ENCODE measurements around the gene ACHE. TPM values are rescaled to one million over a fixed set of nuclear protein-coding genes. Genes with fewer than 3 reads are reported as not detected.

ACHE gene
- total and polyA plus RNA-seq, 2 experiments from 2014 or later: not detected

DNA sequence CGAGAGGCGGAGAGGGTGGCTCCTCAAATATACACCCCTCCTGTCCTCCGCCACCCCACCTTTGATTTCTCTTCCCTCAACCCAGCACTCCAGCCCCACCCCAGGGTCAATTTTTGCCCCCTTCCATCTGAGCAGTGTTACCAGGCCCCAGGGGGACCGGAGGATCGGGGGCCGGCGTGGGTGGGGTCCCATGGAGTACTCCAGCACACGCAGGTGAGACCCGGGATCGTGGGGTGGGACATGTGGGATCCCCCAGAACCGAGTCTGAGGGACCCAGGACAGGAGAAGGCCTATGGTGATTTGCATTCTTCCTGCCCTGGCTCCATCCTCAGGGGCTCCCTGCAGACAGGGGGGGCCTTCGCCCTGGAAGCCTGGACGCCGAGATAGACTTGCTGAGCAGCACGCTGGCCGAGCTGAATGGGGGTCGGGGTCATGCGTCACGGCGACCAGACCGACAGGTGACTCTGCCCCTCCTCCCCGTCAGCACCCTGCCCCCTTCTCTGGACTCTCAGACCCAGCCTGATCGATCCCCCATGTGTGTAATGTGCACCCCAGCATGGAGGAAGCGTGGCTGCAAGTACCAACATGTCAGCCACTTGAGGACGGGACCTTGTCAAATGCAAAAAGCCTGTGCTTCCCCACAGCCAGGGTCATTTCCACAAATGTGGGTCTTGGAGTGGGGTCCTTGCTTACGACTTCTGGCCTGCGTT, 27.8 kb downstream of the ACHE start:
- Histone ChIP-seq H3K4me3 (peak overlapping the region; percentile 100), H3K36me3 (ENCODE audit: low read depth) (peaks cover 10% of the 10 kb centered on the region; the same call in 1 of the 2 replicates), H3F3A (ENCODE audit: insufficient read depth) (peaks cover 23% of the 10 kb centered on the region), H4K20me1 (ENCODE audit: insufficient read depth) (no peaks in the 10 kb centered on the region), H3K9me2 (ENCODE audit: insufficient read depth) (no peaks in the 10 kb centered on the region), H3K4me1 (ENCODE audit: insufficient read depth) (peaks cover 7% of the 10 kb centered on the region), H3K9me3 (ENCODE audit: low read depth) (no peaks in the 10 kb centered on the region), H3K4me2 (ENCODE audit: unreplicated experiment) (peak overlapping the region; percentile 90), H3K27ac (peak overlapping the region; percentile 79), H2AFZ (peak overlapping the region; percentile 83), H3K9ac (peak overlapping the region; percentile 100), H3K27me3 (replicated peaks; ENCODE audit: insufficient read depth) (no peaks in the 10 kb centered on the region), H3K79me2 (ENCODE audit: insufficient read depth) (peaks cover 47% of the 10 kb centered on the region)
- peak; percentile 46 for DNase-seq
- in situ Hi-C loops (cut with MboI): loop anchor here (25.0 kb wide), 1 partner anchor 406 kb away; the partner anchor contains the start of gene SPACDR
- TF ChIP-seq EZH2phosphoT487 (IDR thresholded peaks at IDR 0.05; ENCODE audit: insufficient read depth, low read depth) (no peak), EZH2 (IDR thresholded peaks at IDR 0.05; ENCODE audit: insufficient read depth, poor library complexity, severe bottlenecking) (no peak)
- 0 to 3% methylated on average over 16 to 20 of the region's 27 CpGs for WGBS, 2 experiments (ENCODE audit: low coverage in 1 of 2, low lambda C conversion rate in 2 of 2, missing lambda C conversion rate in 2 of 2)

DNA sequence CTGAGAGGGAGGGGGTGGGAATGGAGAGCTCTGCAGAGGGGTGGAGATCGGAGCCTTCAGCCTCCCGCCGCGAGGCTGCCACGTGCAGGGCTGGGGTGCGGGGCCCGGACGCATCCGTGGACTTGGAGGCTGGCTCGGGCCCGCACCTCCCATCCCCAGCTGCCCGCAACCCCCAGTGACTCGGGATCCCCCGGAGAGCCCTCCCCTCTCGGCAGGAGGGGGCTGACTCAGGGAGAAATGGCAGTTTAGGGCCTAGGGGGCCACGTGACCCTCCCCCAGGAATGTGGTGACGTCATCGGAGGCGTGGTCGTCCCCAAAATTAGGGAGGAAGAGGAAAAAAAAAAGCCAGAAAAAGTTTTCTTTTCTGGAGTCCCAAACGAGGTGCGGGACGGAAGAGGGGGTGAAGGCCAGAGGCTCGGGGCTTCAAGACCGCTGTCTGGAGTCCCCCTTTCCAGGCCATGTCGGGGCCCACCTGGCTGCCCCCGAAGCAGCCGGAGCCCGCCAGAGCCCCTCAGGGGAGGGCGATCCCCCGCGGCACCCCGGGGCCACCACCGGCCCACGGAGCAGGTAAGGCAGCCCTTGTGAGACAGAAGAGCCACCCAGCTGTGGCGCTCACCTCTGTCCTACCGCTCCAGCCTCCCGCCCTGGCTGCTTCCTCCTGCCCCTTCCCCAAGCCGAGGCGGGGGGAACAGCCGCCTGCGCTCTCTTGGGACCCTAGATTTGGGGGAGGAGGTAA, 28.5 kb downstream of the ACHE start, which contains the start of gene TRIP6:
Gene TRIP6 (plus strand): TSS at position 348 of the 736 bp plus-strand sequence. CDS start 111 bp downstream, at position 459.
- Histone ChIP-seq H3F3A (ENCODE audit: insufficient read depth) (peaks cover 18% of the 10 kb centered on the region), H3K27ac (peak within 1 kb of the TSS; percentile 79), H3K4me3 (peak within 1 kb of the TSS; percentile 100), H3K79me2 (ENCODE audit: insufficient read depth) (peaks cover 45% of the 10 kb centered on the region), H3K27me3 (replicated peaks; ENCODE audit: insufficient read depth) (no peaks in the 10 kb centered on the region), H3K9me3 (ENCODE audit: low read depth) (no peaks in the 10 kb centered on the region), H4K20me1 (ENCODE audit: insufficient read depth) (no peaks in the 10 kb centered on the region), H3K4me2 (ENCODE audit: unreplicated experiment) (peak within 1 kb of the TSS; percentile 90), H3K9ac (peak within 1 kb of the TSS; percentile 100), H3K4me1 (ENCODE audit: insufficient read depth) (peaks cover 7% of the 10 kb centered on the region), H3K36me3 (ENCODE audit: low read depth) (peaks cover 6% of the 10 kb centered on the region; the same call in 1 of the 2 replicates), H3K9me2 (ENCODE audit: insufficient read depth) (no peaks in the 10 kb centered on the region), H2AFZ (peak within 1 kb of the TSS; percentile 83)
- in situ Hi-C loops (cut with MboI): loop anchor here (25.0 kb wide), 1 partner anchor 405 kb away; the partner anchor contains the start of gene SPACDR
- 2% methylated on average over 39 of the region's 42 CpGs for WGBS, 2 experiments (ENCODE audit: low coverage in 1 of 2, low lambda C conversion rate in 2 of 2, missing lambda C conversion rate in 2 of 2)
- DNase-seq: peak; percentile 95
- TF ChIP-seq EZH2 (IDR thresholded peaks at IDR 0.05; ENCODE audit: insufficient read depth, poor library complexity, severe bottlenecking): no peak
- no peak for TF ChIP-seq EZH2phosphoT487 (IDR thresholded peaks at IDR 0.05; ENCODE audit: insufficient read depth, low read depth)

DNA sequence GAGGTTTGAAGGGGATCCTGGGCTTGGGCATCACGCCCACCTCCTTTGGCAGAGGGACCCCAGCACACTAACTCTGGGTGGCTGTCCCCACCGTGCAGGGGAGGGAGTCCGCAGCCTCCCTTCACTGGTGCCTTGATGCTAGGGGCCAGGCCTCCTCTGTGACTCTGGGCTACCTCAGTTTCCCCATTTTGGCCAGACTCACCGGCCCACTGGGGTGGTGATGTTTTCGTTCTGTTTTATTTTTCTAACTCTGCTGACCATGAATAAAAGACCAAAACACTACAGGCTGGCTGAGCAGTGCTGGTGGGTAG, 29.0 kb downstream of the ACHE start:
- Histone ChIP-seq H3K79me2 (ENCODE audit: insufficient read depth) (peaks cover 44% of the 10 kb centered on the region), H4K20me1 (ENCODE audit: insufficient read depth) (no peaks in the 10 kb centered on the region), H2AFZ (peak overlapping the region; percentile 83), H3K9me2 (ENCODE audit: insufficient read depth) (no peaks in the 10 kb centered on the region), H3F3A (ENCODE audit: insufficient read depth) (peaks cover 16% of the 10 kb centered on the region), H3K4me2 (ENCODE audit: unreplicated experiment) (peak overlapping the region; percentile 90), H3K36me3 (ENCODE audit: low read depth) (peaks cover 3% of the 10 kb centered on the region; the same call in 1 of the 2 replicates), H3K27ac (peak overlapping the region; percentile 79), H3K9ac (peak overlapping the region; percentile 100), H3K27me3 (replicated peaks; ENCODE audit: insufficient read depth) (no peaks in the 10 kb centered on the region), H3K4me1 (ENCODE audit: insufficient read depth) (peaks cover 7% of the 10 kb centered on the region), H3K4me3 (peak overlapping the region; percentile 100), H3K9me3 (ENCODE audit: low read depth) (no peaks in the 10 kb centered on the region)
- in situ Hi-C loops (cut with MboI): loop anchor here (25.0 kb wide), 1 partner anchor 404 kb away; the partner anchor contains the start of gene SPACDR
- WGBS, 2 experiments (ENCODE audit: low coverage in 1 of 2, low lambda C conversion rate in 2 of 2, missing lambda C conversion rate in 2 of 2): 14 to 16% methylated on average over 5 of the region's 5 CpGs
- TF ChIP-seq EZH2phosphoT487 (IDR thresholded peaks at IDR 0.05; ENCODE audit: insufficient read depth, low read depth) (no peak), EZH2 (IDR thresholded peaks at IDR 0.05; ENCODE audit: insufficient read depth, poor library complexity, severe bottlenecking) (no peak)
- DNase-seq: no peak

DNA sequence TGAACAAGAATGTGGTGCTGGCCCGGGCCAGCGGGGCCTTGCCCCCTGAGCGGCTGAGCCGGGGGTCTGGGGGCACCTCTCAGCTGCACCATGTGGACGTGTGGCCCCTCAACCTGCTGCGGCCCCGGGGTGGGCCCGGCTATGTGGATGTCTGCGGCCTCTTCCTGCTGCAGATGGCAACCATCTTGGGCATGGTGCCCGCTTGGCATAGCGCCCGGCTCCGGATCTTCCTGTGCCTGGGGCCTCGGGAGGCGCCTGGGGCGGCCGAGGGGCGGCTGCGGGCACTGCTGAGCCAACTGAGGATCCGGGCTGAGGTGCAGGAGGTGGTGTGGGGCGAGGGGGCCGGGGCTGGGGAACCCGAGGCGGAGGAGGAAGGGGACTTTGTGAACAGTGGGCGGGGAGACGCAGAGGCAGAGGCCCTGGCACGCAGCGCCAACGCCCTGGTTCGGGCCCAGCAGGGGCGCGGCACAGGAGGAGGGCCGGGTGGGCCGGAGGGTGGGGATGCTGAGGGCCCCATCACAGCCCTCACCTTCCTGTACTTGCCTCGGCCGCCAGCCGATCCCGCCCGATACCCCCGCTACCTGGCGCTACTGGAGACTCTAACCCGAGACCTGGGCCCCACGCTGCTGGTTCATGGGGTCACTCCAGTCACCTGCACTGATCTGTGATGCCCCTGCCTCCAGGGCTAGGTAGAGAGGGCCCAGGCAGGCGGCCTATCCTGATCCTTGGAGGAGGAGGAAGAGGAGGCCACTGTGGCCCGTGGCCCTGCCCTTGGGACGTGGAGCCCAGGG, 29.6 kb downstream of the ACHE start:
- Histone ChIP-seq H3F3A (ENCODE audit: insufficient read depth) (peaks cover 16% of the 10 kb centered on the region), H2AFZ (peak overlapping the region; percentile 83), H4K20me1 (ENCODE audit: insufficient read depth) (no peaks in the 10 kb centered on the region), H3K4me2 (ENCODE audit: unreplicated experiment) (peak overlapping the region; percentile 90), H3K9me3 (ENCODE audit: low read depth) (no peaks in the 10 kb centered on the region), H3K4me1 (ENCODE audit: insufficient read depth) (peaks cover 7% of the 10 kb centered on the region), H3K27ac (peak overlapping the region; percentile 79), H3K9ac (peak overlapping the region; percentile 100), H3K4me3 (peak overlapping the region; percentile 100), H3K9me2 (ENCODE audit: insufficient read depth) (no peaks in the 10 kb centered on the region), H3K27me3 (replicated peaks; ENCODE audit: insufficient read depth) (no peaks in the 10 kb centered on the region), H3K79me2 (ENCODE audit: insufficient read depth) (peaks cover 38% of the 10 kb centered on the region), H3K36me3 (ENCODE audit: low read depth) (no peaks in the 10 kb centered on the region)
- in situ Hi-C loops (cut with MboI): loop anchor here (25.0 kb wide), 1 partner anchor 404 kb away; the partner anchor contains the start of gene SPACDR
- TF ChIP-seq EZH2 (IDR thresholded peaks at IDR 0.05; ENCODE audit: insufficient read depth, poor library complexity, severe bottlenecking) (no peak), EZH2phosphoT487 (IDR thresholded peaks at IDR 0.05; ENCODE audit: insufficient read depth, low read depth) (no peak)
- 32 to 33% methylated on average over 39 of the region's 46 CpGs for WGBS, 2 experiments (ENCODE audit: low coverage in 1 of 2, low lambda C conversion rate in 2 of 2, missing lambda C conversion rate in 2 of 2)
- peak; percentile 55 for DNase-seq
